HCT116 (cell line): ENCODE data around the gene NDE1. TPM values are rescaled to one million over a fixed set of nuclear protein-coding genes. Genes with fewer than 3 reads are reported as not detected.

ENCODE experiments used
- ATAC-seq: fragments of 200-7000 bp; cut with Tn5 transposase; 2 replicates; pipeline ENCODE4 v1.9.1; 2020; ENCODE audit warnings: mild to moderate bottlenecking, moderate library complexity
- BruUV-seq: library from RNA; stranded (reverse); fragments of 400-500 nt; replicated peaks from 2 replicates; lab custom pipeline; 2021; lab: Mats Ljungman, UMichigan
- CTCF ChIA-PET: fragments of 300-600 bp; sonication (Branson Sonifier 250); formaldehyde crosslinking; loops from one replicate; lab custom pipeline; 2021; ENCODE audit warnings: antibody characterized with exemption; lab: Charles Lee
- POLR2A ChIA-PET: fragments of 300-600, 350-600 bp; sonication (Branson Sonifier 250); formaldehyde crosslinking; loops from one replicate; lab custom pipeline; 2021; ENCODE audit warnings: antibody characterized with exemption; lab: Charles Lee
- RAD21 ChIA-PET, 2 experiments: fragments of 300-600 bp; sonication (Branson Sonifier 250); formaldehyde crosslinking; loops; one replicate each; lab custom pipeline; 2023; ENCODE audit warnings: low total read pairs in 2 of 2; ENCODE audit not compliant: uncharacterized antibody in 2 of 2, unreplicated experiment in 2 of 2, low non-redundant PET in 1 of 2; lab: Charles Lee
- DNase-seq: peaks from one replicate; pipeline ENCODE4 v3.0.0-alpha.2; 2010; ENCODE audit warnings: low read depth, low spot score
- H2AFZ ChIP-seq: fragments of 200-600 bp; shearing (Covaris generic), sonication (generic); 2 replicates; pipeline ENCODE4 v1.6.1; 2017; ENCODE audit warnings: low read depth, mixed run types, mixed read lengths, antibody characterized with exemption, low read length; ENCODE audit not compliant: poor library complexity, severe bottlenecking
- H3K27ac ChIP-seq: 2 replicates; pipeline ENCODE4 v1.5.1; 2012; ENCODE audit warnings: low read depth, low read length
- H3K27me3 ChIP-seq: fragments of 200-600 bp; sonication (generic); 2 replicates; pipeline ENCODE4 v1.6.1; 2016; ENCODE audit warnings: mixed run types, low read length, mixed read lengths; ENCODE audit not compliant: insufficient read depth
- H3K36me3 ChIP-seq, 2 experiments: fragments of 200-500 bp in 1 of 2; fragments of 200-600 bp in 1 of 2; sonication (Bioruptor generic) in 1 of 2; sonication (generic) in 1 of 2; 2 replicates each; pipeline versions ENCODE4 v1.5.1 to v1.6.1; 2014 to 2016; ENCODE audit warnings: low read length in 2 of 2, inconsistent platforms in 1 of 2, mixed read lengths in 1 of 2, mixed run types in 1 of 2; ENCODE audit not compliant: insufficient read depth in 2 of 2, control insufficient read depth in 1 of 2
- H3K4me1 ChIP-seq, 2 experiments: fragments of 200-600 bp in 1 of 2; sonication (generic) in 1 of 2; 2 replicates each; pipeline versions ENCODE4 v1.5.1 to v1.6.1; 2012 to 2017; ENCODE audit warnings: low read length in 2 of 2, inconsistent platforms in 1 of 2, mild to moderate bottlenecking in 1 of 2, mixed read lengths in 1 of 2, mixed run types in 1 of 2, moderate library complexity in 1 of 2; ENCODE audit not compliant: insufficient read depth in 2 of 2, control insufficient read depth in 1 of 2
- H3K4me2 ChIP-seq: fragments of 200-600 bp; sonication (generic); 2 replicates; pipeline ENCODE4 v1.6.1; 2017; ENCODE audit warnings: mixed run types, low read length, mixed read lengths
- H3K4me3 ChIP-seq, 2 experiments: fragments of 200-600 bp in 1 of 2; sonication (generic) in 1 of 2; replicated peaks in 1 of 2; 2 replicates each; pipeline ENCODE4 v1.5.1; 2011 to 2016; ENCODE audit warnings: low read length in 2 of 2, control low read depth in 1 of 2, low read depth in 1 of 2, mild to moderate bottlenecking in 1 of 2, mixed read lengths in 1 of 2, mixed run types in 1 of 2
- H3K79me2 ChIP-seq: fragments of 200-600 bp; sonication (generic); 2 replicates; pipeline ENCODE4 v1.6.1; 2017; ENCODE audit warnings: mild to moderate bottlenecking, mixed run types, low read length, moderate library complexity, mixed read lengths; ENCODE audit not compliant: insufficient read depth
- H3K9ac ChIP-seq: fragments of 200-600 bp; sonication (generic); 2 replicates; pipeline ENCODE4 v1.6.1; 2016; ENCODE audit warnings: low read length, mixed read lengths
- H3K9me2 ChIP-seq: fragments of 200-600 bp; sonication (generic), shearing (Covaris generic); 2 replicates; pipeline ENCODE4 v1.6.1; 2017; ENCODE audit warnings: mixed run types, mild to moderate bottlenecking, moderate library complexity; ENCODE audit not compliant: insufficient read depth
- H3K9me3 ChIP-seq, 2 experiments: fragments of 200-500 bp in 1 of 2; fragments of 200-600 bp in 1 of 2; sonication (Bioruptor generic) in 1 of 2; sonication (generic) in 1 of 2; 2 replicates each; pipeline ENCODE4 v1.6.1; 2014 to 2017; ENCODE audit warnings: low read length in 2 of 2, mixed read lengths in 2 of 2, inconsistent platforms in 1 of 2, low read depth in 1 of 2, mild to moderate bottlenecking in 1 of 2, mixed run types in 1 of 2, moderate library complexity in 1 of 2; ENCODE audit not compliant: control insufficient read depth in 1 of 2, insufficient read depth in 1 of 2
- H4K20me1 ChIP-seq: fragments of 200-600 bp; sonication (generic), shearing (Covaris generic); 2 replicates; pipeline ENCODE4 v1.6.1; 2017; ENCODE audit warnings: mixed run types, mild to moderate bottlenecking, moderate library complexity; ENCODE audit not compliant: insufficient read depth
- CBX3 ChIP-seq: IDR thresholded peaks from 2 replicates; pipeline ENCODE4 v1.6.1; 2012; ENCODE audit warnings: low read depth
- CEBPB ChIP-seq: IDR thresholded peaks from 2 replicates; pipeline ENCODE4 v1.6.1; 2012; ENCODE audit warnings: low read depth
- EZH2phosphoT487 ChIP-seq: fragments of 200-600 bp; IDR thresholded peaks from 2 replicates; pipeline ENCODE4 v1.6.1; 2018; ENCODE audit warnings: antibody characterized with exemption, borderline replicate concordance
- POLR2A ChIP-seq: IDR thresholded peaks from 2 replicates; pipeline ENCODE4 v1.7.0; 2011; ENCODE audit warnings: borderline replicate concordance; ENCODE audit not compliant: insufficient read depth, insufficient read length; ENCODE audit errors: extremely low read depth
- POLR2AphosphoS5 ChIP-seq: IDR thresholded peaks from 2 replicates; pipeline ENCODE4 v1.6.1; 2011; ENCODE audit warnings: mild to moderate bottlenecking, low read depth, low read length, moderate library complexity
- REST ChIP-seq: IDR thresholded peaks from 2 replicates; pipeline ENCODE4 v1.6.1; 2012; ENCODE audit warnings: low read depth
- TCF7L2 ChIP-seq: IDR thresholded peaks from 2 replicates; pipeline ENCODE4 v1.7.0; 2011; ENCODE audit warnings: borderline replicate concordance, inconsistent platforms; ENCODE audit not compliant: insufficient read depth, insufficient read length; ENCODE audit errors: extremely low read depth
- YY1 ChIP-seq: IDR thresholded peaks from 2 replicates; pipeline ENCODE4 v1.6.1; 2011; ENCODE audit warnings: low read length, low read depth, moderate library complexity, mild to moderate bottlenecking; ENCODE audit not compliant: insufficient replicate concordance; ENCODE audit errors: extremely low read depth
- ZBTB33 ChIP-seq: IDR thresholded peaks from 2 replicates; pipeline ENCODE4 v1.6.1; 2011; ENCODE audit warnings: mild to moderate bottlenecking, low read length, moderate library complexity; ENCODE audit not compliant: insufficient replicate concordance; ENCODE audit errors: extremely low read depth
- intact Hi-C: fragments of 100-400 bp; cut with micrococcal nuclease; formaldehyde crosslinking; loops from 2 replicates; pipeline ENCODE4 v1.10.0; 2022
- total RNA-seq: library from RNA; stranded (reverse); gene quantifications from one replicate; pipeline ENCODE4 v1.2.1, GENCODE V29; 2021; ENCODE audit not compliant: unreplicated experiment

NDE1 gene
- total RNA-seq, 1 experiment from 2014 or later = 103 TPM

GRCh38 chr16:15765116-15765515 is 115.1 kb downstream of the NDE1 start:
- no peak overlapping the region for H3K27ac ChIP-seq
- ChIA-PET POLR2A (no interaction called here), CTCF (interaction anchor here (1.3 to 1.5 kb wide), 3 partner anchors 10 to 56 kb away, joined by 5 to 6 read pairs (median 6); no protein-coding TSS in a partner anchor), RAD21 (interaction anchor here (0.6 to 1.3 kb wide), 3 partner anchors 56 to 363 kb away, joined by 3 to 4 read pairs (median 3); no protein-coding TSS in a partner anchor)
- no peaks in the 10 kb centered on the region for H4K20me1 ChIP-seq
- no peak for ATAC-seq
- H3K79me2 ChIP-seq = no peaks in the 10 kb centered on the region
- no peaks in the 10 kb centered on the region for H3K9me2 ChIP-seq
- no peaks in the 10 kb centered on the region for H3K9me3 ChIP-seq
- no peak overlapping the region for H3K9ac ChIP-seq
- no TSS peak for BruUV-seq
- H3K27me3 ChIP-seq = no peaks in the 10 kb centered on the region
- intact Hi-C loops = loop anchor here (5.0 to 10.0 kb wide), 3 partner anchors 57 to 427 kb away; no protein-coding TSS in a partner anchor
- H3K4me3 ChIP-seq = no peak overlapping the region
- DNase-seq = no peak
- no peak overlapping the region for H3K4me2 ChIP-seq
- H3K36me3 ChIP-seq = no peaks in the 10 kb centered on the region
- peaks cover 0 to 3% of the 10 kb centered on the region in 2 experiments; a peak in 2 of 4 replicates for H3K4me1 ChIP-seq
- no peak for TF ChIP-seq POLR2AphosphoS5
- no peak for TF ChIP-seq ZBTB33
- no peak for TF ChIP-seq REST
- TF ChIP-seq CBX3 = no peak
- TF ChIP-seq YY1 = no peak
- no peak for TF ChIP-seq POLR2A
- no peak for TF ChIP-seq TCF7L2
- no peak for TF ChIP-seq CEBPB
- TF ChIP-seq EZH2phosphoT487 = no peak
- no peak overlapping the region for H2AFZ ChIP-seq
